Motor neuron (in vitro differentiated cells): ENCODE measurements around the gene CAPN11. TPM values are rescaled to one million over a fixed set of nuclear protein-coding genes. Genes with fewer than 3 reads are reported as not detected.

Experiments used
- ATAC-seq, 8 experiments: fragments of 200-7000 bp; cut with Tn5 transposase; replicated peaks in 6 of 8; 2 replicates each; pipeline ENCODE4 v1.8.0; 2021; ENCODE audit warnings: mild to moderate bottlenecking in 8 of 8, moderate library complexity in 8 of 8
- H3K27ac ChIP-seq, 2 donors: fragments of 250-450 bp; sonication (Bioruptor Pico); 2 replicates each; pipeline ENCODE4 v1.9.0; 2021; ENCODE audit warnings: antibody characterized with exemption in 2 of 2, mild to moderate bottlenecking in 2 of 2, moderate library complexity in 1 of 2
- H3K4me1 ChIP-seq, 2 donors: fragments of 250-450 bp; sonication (Bioruptor Pico); replicated peaks in 1 of 2; 2 replicates each; pipeline ENCODE4 v1.6.1; 2021; ENCODE audit warnings: antibody characterized with exemption in 2 of 2, mild to moderate bottlenecking in 2 of 2, moderate library complexity in 1 of 2
- H3K4me3 ChIP-seq, 5 donors: fragments of 250-450 bp; sonication (Bioruptor Pico); 2 replicates each; pipeline ENCODE4 v1.9.0; 2021; ENCODE audit warnings: antibody characterized with exemption in 5 of 5, mild to moderate bottlenecking in 5 of 5, moderate library complexity in 4 of 5
- WGBS, 10 experiments: fragments of 450-650 bp; shearing (Covaris generic); methylation state at CpG; one replicate each; pipeline ENCODE4 v1.0.0; 2022; 5-methylcytosine and 5-hydroxymethylcytosine counted together
- in situ Hi-C, 9 experiments: fragments of 400-800 bp; cut with MboI; loops; one replicate each; pipeline ENCODE4 v1.15.0; 2021; ENCODE audit warnings: low sequenced_read_pairs in 9 of 9, low pct_unique_long_range_greater_than_20kb in 2 of 9; ENCODE audit not compliant: unreplicated experiment in 9 of 9
- total RNA-seq, 8 experiments: library from RNA; unstranded; fragments of 300-600 nt; gene quantifications; 2 replicates each; pipeline versions ENCODE4 v1.2.3 to v1.2.4, GENCODE V29; 2022

The CAPN11 gene
- total RNA-seq, 8 experiments from 2014 or later, result 0.13 to 0.71 (median 0.20) TPM; not detected in 5

DNA sequence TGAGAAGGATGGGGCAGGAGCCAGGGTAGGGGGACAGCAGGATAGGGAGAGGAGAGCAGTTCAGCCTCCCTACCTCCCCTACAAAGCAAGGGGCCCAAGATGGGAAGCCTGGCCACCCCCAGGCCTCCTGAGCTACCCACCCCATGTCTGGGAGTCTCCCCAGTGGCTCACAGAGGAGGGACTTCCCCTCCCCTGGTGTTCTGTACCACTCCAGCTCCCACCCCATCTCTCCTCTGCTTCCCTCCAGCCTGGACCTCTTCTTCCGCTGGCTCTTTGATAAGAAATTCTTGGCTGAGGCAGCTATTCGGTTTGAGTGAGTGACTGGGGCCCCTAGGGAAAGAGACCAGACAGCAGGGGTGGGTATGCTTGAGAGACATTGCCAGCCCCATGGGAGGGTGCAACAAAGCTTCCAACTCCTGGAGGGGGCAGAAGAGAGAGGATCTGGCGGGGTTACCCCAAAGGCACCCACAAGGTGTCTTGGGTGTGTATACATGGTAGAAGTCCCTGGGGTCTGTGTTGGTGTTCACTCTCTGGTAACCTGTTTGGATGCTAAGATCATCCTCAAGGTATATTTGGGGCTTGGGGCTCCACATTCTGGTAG, 8.2 kb upstream of the CAPN11 start:
- 83 to 92% methylated on average over 1 to 2 of the region's 3 CpGs; no CpG with 5 or more reads in 8 of the 10 experiments for WGBS, 10 experiments
- ATAC-seq, result no peak

DNA sequence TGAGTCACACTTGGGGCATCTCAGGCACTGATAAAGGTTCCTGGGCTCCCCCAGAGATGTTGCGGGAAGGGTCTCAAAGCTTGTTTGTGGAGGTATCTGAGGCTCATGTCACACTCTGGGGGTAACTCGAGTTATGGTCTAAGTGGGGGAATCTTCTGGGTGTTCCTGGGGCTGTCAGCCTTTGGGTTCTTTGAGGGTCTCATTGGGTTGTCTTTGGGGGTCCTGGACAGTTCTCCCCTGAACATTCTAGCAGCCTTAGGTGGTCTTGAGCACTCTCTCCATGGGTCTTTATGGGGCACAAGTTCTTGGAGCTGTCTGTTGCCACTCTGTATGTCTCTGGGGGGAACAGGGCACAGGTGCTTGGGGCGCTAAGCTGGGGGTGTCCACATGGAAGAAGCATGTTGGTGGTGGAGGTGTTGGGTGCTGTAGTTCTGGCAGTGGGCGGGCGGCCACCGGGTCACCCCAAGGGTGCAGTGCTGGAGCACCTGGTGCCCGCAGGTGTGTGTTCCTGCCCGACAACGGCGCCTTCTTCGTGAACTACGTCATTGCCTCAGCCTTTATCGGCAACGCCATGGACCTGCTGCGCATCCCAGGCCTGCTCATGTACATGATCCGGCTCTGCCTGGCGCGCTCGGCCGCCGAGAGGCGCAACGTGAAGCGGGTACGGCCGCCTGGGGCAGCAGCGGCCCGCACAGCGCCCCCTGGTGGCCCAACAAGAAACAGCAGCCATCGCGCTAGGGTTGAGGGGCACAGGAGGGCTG, 7.1 kb upstream of the CAPN11 start:
- Histone ChIP-seq H3K27ac (no peak overlapping the region), H3K4me3 (no peak overlapping the region), H3K4me1 (no peaks in the 10 kb centered on the region)
- in situ Hi-C loops, result loop anchor here in 1 of 9 experiments (25.0 kb wide), 1 partner anchor 186 kb away; the partner anchor contains the start of gene SPATS1
- 0 to 100% (median 17%) methylated on average over 1 to 14 of the region's 31 CpGs; no CpG with 5 or more reads in 5 of the 10 experiments for WGBS, 10 experiments
- peak; percentile 79 to 97 (median 84) for ATAC-seq

More for the DNA sequence above, 8.2 kb upstream of the CAPN11 start:
- H3K4me3 ChIP-seq, result no peak overlapping the region
- no peaks in the 10 kb centered on the region for H3K4me1 ChIP-seq
- in situ Hi-C loops, result loop anchor here in 1 of 9 experiments (25.0 kb wide), 1 partner anchor 187 kb away; the partner anchor contains the start of gene SPATS1
- H3K27ac ChIP-seq, result no peak overlapping the region

DNA sequence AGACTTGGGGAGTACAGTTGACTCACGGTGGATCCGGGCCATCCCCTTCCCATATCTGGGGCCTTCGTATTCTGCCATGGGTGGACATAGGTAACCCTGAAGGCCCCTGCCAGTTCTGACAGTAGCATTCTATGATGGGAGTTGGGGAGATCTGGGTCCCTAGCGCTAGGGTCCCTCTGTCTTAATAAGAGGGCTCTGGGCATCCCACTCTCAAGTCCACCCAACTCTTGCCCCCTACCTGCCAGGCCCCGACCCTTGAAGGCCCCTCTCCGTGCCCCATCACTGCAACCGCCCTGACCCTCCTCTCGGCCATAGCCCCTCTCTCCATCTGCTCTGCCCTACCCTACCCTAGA, 6.5 kb upstream of the CAPN11 start:
- in situ Hi-C loops, result loop anchor here in 1 of 9 experiments (25.0 kb wide), 1 partner anchor 185 kb away; the partner anchor contains the start of gene SPATS1
- peak in 3 of 8 experiments; percentile 6 to 18 (median 12) for ATAC-seq
- Histone ChIP-seq H3K4me1 (no peaks in the 10 kb centered on the region), H3K27ac (no peak overlapping the region), H3K4me3 (no peak overlapping the region)
- 14% methylated on average over 1 of the region's 8 CpGs; no CpG with 5 or more reads in 9 of the 10 experiments for WGBS, 10 experiments

DNA sequence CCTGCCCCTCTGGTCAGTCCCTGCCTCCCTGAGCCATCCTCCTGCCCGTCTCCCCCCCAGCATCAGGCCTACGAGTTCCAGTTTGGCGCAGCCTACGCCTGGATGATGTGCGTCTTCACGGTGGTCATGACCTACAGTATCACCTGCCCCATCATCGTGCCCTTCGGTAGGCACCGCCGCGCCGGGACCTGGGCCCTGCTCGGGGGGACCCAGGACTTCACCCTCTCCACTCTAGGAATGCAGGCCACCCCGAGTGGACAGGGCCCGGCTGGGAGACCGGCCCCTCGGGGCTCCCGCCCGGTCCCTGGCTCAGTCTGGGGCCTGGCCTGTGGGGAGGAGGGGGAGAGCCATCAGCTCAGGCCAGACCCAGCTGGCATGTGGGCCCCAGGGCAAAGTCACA, 6.1 kb upstream of the CAPN11 start:
- Histone ChIP-seq H3K4me1 (no peaks in the 10 kb centered on the region), H3K27ac (no peak overlapping the region), H3K4me3 (no peak overlapping the region)
- 88 to 100% methylated on average over 1 to 8 of the region's 19 CpGs; no CpG with 5 or more reads in 8 of the 10 experiments for WGBS, 10 experiments
- no peak for ATAC-seq
- in situ Hi-C loops, result loop anchor here in 1 of 9 experiments (25.0 kb wide), 1 partner anchor 185 kb away; the partner anchor contains the start of gene SPATS1

DNA sequence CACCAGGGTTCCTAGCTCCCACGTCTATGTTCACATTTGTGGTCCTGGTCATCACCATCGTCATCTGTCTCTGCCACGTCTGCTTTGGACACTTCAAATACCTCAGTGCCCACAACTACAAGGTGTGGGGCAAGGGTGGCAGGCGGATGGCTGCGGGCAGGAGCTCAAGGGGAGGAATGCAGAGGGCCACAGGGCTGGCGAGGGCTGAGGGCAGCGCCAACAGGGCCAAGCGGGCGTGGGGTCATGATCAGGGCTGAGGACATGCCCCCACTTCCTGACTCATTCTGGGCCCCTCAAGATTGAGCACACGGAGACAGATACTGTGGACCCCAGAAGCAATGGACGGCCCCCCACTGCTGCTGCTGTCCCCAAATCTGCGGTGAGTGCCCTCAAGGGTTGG, 4.6 kb upstream of the CAPN11 start:
- WGBS, 10 experiments, result 83% methylated on average over 2 of the region's 12 CpGs; no CpG with 5 or more reads in 9 of the 10 experiments
- in situ Hi-C loops, result loop anchor here in 1 of 9 experiments (25.0 kb wide), 1 partner anchor 183 kb away; the partner anchor contains the start of gene SPATS1

DNA sequence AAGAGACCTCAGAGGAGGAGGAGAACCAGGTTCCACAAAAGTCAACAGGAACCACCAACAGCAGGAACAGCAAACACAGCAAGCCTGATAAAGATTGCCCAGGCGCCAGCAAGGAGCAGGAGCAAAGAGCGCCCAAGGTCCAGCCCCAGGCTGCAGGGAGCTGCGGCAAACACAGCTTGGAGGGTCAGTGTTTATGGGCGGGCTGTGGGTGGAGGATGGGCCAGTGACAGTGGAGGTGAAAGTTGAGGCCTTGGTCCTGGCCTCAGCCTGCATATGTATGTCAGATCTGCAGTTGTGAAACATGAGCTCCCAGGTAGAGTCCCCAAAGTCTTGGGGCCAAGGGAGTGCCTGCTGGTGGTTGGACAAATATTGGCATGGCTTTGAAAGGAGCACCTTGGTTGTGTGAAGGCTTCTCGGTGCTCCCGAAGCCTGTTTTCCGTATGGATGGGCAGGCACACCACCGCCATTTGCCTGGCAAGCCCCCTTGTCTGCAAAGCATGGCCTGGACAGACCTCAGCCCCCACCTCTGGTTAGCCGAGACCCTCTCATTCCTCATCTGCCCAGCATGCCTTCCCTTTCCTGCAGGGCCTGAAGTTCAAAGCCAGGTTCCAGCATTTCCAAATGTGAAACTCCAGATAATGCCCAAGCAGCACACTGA, 2.0 kb upstream of the CAPN11 start:
- in situ Hi-C loops, result loop anchor here in 1 of 9 experiments (25.0 kb wide), 1 partner anchor 181 kb away; the partner anchor contains the start of gene SPATS1
- Histone ChIP-seq H3K4me3 (no peak overlapping the region), H3K4me1 (no peaks in the 10 kb centered on the region), H3K27ac (no peak overlapping the region)
- WGBS, 10 experiments, result 49 to 92% (median 87%) methylated on average over 2 to 6 of the region's 9 CpGs; no CpG with 5 or more reads in 3 of the 10 experiments
- no peak for ATAC-seq

More for the DNA sequence above, 4.6 kb upstream of the CAPN11 start:
- no peak overlapping the region for H3K4me3 ChIP-seq
- no peaks in the 10 kb centered on the region for H3K4me1 ChIP-seq
- ATAC-seq, result no peak
- H3K27ac ChIP-seq, result no peak overlapping the region

DNA sequence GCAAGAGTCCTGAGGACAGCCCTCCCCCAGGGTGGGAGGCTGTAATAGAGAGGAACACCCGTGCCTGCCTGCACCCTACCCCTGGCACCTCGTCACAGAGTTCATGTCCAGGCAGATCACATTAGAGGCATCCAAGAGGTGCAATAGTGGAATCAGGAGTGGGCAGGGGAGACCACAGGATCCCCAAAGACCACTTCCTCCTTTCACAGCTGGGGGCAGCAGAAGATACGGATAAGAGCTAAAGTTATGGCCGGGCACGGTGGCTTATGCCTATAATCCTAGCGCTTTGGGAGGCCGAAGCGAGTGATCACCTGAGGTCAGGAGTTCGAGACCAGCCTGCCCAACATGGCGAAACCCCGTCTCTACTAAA, 1.5 kb upstream of the CAPN11 start:
- 90 to 100% (median 92%) methylated on average over 2 to 5 of the region's 11 CpGs; no CpG with 5 or more reads in 7 of the 10 experiments for WGBS, 10 experiments

DNA sequence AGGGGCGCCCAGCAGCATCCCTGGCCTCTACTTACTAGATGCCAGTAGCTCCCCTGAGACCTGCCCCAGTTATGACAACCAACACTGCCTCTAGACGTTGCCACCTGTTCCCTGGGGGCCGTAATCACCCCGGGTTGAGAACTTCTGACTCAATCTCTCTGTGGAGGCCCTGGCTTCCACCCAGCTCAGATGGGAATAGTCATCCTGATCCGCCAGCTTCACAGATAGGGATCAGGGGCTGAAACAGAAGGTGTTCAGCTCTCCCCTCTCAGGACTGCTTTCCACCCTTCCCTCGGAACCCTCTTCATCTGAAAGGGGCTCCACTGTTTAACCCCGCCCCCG, 3.3 kb downstream of the CAPN11 start:
- no peak overlapping the region for H3K27ac ChIP-seq
- H3K4me3 ChIP-seq, result no peak overlapping the region
- ATAC-seq, result no peak
- WGBS, 10 experiments, result 0 to 100% (median 48%) methylated on average over 1 to 6 of the region's 8 CpGs; no CpG with 5 or more reads in 6 of the 10 experiments
- H3K4me1 ChIP-seq, result peaks cover 0 to 5% of the 10 kb centered on the region in 2 donors
- in situ Hi-C loops, result loop anchor here in 1 of 9 experiments (25.0 kb wide), 1 partner anchor 175 kb away; the partner anchor contains the start of gene SPATS1

More for the DNA sequence above, 1.5 kb upstream of the CAPN11 start:
- Histone ChIP-seq H3K4me3 (no peak overlapping the region), H3K4me1 (peaks cover 0 to 2% of the 10 kb centered on the region in 2 donors), H3K27ac (no peak overlapping the region)
- in situ Hi-C loops, result loop anchor here in 1 of 9 experiments (25.0 kb wide), 1 partner anchor 180 kb away; the partner anchor contains the start of gene SPATS1
- no peak for ATAC-seq

DNA sequence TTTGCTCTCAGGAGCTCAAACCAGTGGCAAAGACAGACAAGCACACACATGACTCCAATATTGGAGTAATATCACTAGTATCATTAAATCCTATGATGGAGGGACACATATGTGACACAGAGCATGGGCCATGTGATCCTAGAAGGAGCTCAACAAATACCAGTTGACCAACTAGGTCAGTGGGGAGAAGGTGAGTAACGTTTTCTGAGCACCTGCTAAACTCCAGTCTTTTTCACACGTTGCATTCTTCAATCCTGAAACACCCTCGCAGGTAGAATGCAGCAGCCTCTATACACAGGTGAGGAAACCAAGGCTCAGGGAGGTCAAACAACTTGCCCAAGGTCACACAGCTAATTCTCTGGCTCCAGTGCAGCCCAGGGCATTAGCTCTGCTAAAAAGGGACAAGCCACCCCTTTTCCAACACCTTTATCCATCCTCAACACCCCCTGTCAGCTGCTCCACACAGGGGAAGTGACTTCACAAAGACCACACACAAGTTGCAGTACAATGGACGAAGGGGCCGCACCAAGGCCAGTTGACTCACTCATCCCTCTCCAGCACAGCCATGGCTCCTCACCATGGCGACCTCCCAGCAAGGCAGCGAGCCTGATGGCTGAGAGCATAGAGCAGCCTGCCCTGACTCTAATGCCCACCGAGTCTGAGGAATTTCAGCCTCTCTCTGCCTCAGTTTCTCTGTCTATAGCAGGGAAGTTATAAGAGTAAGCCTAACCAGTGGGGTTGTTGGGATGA, 4.4 kb downstream of the CAPN11 start:
- in situ Hi-C loops, result loop anchor here in 1 of 9 experiments (25.0 kb wide), 1 partner anchor 174 kb away; the partner anchor contains the start of gene SPATS1
- no peak overlapping the region for H3K27ac ChIP-seq

DNA sequence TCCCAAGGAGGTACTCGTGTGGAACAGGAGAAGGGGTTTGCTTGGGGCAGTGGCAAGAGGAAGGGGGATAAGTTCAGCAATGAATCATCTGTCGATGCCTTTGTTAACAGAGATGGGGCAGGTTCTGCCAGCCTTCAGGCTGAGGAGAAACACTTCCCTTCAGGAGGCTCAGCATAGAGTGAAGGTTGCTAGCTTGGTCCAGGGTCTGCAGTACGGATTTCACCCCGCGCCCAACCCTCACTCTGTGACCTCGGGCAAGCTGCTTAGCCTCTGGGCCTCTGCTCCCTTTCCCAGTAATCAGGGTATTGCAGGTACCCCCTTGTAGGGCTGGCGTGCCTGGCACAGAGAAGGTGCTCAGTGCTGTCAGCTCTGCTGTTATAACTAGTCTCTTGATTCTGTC, 7.5 kb downstream of the CAPN11 start:
- in situ Hi-C loops, result loop anchor here in 1 of 9 experiments (25.0 kb wide), 1 partner anchor 171 kb away; the partner anchor contains the start of gene SPATS1
- ATAC-seq, result no peak
- H3K27ac ChIP-seq, result no peak overlapping the region
- H3K4me1 ChIP-seq, result peaks cover 0 to 5% of the 10 kb centered on the region in 2 donors
- WGBS, 10 experiments, result 0 to 86% (median 70%) methylated on average over 1 to 6 of the region's 7 CpGs; no CpG with 5 or more reads in 5 of the 10 experiments
- no peak overlapping the region for H3K4me3 ChIP-seq

More for the DNA sequence above, 4.4 kb downstream of the CAPN11 start:
- 0 to 95% (median 63%) methylated on average over 1 to 5 of the region's 8 CpGs; no CpG with 5 or more reads in 2 of the 10 experiments for WGBS, 10 experiments
- peak in 3 of 8 experiments; percentile 54 to 77 (median 71) for ATAC-seq
- peaks cover 0 to 5% of the 10 kb centered on the region in 2 donors for H3K4me1 ChIP-seq
- H3K4me3 ChIP-seq, result no peak overlapping the region

DNA sequence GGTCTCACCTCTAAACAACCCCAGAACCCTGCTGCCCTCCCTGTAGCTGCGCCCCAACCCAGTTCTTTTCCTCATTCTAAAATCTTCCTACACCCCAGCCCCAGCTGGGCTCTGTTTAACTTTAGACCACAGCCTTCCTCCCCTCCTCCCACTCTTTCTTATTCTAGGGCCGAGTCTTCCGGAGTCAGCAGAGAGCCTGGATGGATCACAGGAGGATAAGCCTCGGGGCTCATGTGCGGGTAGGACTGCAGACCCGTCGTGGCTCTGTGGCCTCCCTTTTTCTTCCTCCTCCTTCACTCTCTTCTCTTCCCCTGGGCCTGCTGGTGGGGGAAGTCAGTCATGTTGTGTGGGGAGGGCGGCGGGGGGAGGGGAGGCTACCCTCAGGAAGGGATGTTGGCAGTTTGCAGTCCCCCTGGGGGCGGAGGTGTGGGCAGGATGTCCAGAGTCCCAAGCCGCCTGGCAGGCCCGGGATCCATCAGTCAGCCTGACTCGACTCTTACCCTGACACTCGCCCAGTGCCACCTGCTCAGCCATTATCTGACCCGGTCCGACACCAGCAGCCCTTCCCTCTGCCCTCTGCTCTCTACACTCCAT, 8.1 kb downstream of the CAPN11 start:
- in situ Hi-C loops, result loop anchor here in 1 of 9 experiments (25.0 kb wide), 1 partner anchor 171 kb away; the partner anchor contains the start of gene SPATS1
- Histone ChIP-seq H3K4me1 (peaks cover 0 to 5% of the 10 kb centered on the region in 2 donors), H3K4me3 (no peak overlapping the region), H3K27ac (no peak overlapping the region)
- WGBS, 10 experiments, result 0 to 47% (median 10%) methylated on average over 1 to 3 of the region's 16 CpGs; no CpG with 5 or more reads in 6 of the 10 experiments
- peak in 4 of 8 experiments; percentile 15 to 24 (median 23) for ATAC-seq
